HG03025 (cell line): ENCODE results near the gene CPZ.
"Not testable (repeated sequence)": the region's sequence is repeated elsewhere in the genome, so short reads cannot be mapped to it uniquely, and the experiment has no call there.

Experiments
- ATAC-seq: cut with Tn5 transposase; IDR thresholded peaks from one replicate; pipeline ENCODE4 v1.9.1; 2021; ENCODE audit warnings: mild to moderate bottlenecking, moderate library complexity; ENCODE audit not compliant: unreplicated experiment, low FRiP score

Gene CPZ

GRCh38 chr4:8556341-8557150 is 36.0 kb upstream of the CPZ start:
- ATAC-seq = no peak

DNA sequence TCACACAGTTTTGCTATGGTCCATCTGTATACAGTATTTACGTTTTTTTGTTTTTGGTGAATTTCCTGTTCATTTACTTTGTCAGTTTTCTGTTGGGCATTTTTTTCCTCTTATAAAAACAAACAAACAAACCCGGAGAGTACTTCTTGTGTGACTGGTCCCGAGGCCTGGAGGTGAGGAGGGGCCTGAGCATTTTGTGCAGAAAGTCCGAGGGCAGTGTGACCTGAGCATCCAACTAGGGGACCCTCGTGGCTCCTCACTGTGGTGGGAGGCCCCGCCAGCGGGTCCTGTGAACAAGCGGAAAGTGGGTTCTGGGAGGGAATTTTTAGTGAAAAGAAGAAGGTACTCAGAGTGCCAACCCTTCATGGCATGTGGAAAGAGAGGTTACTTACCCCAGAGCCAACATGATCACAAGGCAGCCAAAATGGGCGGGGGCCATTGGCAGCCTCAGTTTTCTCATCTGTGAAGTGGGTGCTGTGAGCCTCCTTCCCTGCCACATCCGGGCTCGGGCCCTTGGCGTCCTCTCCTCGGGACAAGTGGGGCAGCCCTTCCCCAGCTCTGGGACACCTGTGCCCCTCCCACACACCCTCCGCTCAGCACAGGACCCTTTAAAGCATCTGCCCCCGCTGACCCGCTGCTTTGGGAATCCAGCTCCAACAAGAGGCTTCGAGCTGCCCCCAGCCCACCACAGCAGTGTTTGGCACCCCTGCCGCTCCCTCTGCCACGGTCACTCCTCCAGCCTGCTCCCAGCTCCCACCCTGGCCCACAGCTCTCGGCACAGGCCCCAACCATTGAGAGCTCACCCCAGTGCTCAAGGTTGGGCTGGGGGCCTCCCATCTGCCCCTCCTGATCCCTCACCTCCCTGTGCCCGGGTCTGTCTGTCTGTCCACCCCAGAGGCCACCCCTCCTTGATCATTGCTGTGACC is 35.2 kb upstream of the CPZ start:
- no peak for ATAC-seq

DNA sequence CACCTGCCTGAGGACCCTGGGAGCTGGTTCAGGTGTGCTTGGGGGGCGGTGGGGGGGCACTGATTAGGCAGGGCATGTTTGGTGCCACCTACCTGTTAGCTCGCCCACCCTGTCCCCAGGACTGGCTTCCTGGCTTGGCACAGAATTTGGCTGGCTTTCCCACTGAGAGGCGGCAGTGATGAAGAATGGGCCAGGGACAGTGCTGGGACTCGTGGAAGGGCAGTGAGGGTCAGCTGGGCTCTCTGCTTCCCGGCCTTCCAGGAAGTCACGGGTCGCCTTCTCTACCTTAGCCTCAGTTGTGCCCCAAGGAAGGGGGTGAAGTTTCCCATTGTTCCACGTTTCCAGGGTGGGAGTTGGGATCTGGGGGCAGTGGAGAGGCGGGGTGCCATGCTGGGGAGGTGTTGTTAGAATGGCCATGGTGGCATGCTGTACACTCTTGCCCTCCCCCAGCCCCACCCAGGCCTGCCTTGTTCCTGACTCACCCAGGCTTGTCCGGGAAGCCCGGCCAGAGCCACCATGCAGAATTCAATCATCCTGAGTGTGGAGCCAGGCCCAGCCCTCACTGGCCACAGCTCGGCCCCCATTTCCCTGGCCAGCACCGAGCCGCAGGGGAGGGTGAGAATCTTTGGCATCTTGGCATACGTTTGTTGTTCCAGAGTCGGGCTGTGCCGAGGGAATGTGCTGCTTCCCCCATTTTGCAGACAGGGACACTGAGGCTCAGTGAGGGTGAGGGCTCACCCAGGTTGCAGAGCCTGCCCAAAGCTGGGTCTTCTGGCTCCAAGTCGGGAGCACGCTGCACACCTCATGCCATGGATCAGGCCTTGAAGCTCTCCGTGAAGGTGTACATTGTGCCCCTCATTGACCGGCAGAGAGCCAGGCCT is 34.2 kb upstream of the CPZ start:
- ATAC-seq = no peak

DNA sequence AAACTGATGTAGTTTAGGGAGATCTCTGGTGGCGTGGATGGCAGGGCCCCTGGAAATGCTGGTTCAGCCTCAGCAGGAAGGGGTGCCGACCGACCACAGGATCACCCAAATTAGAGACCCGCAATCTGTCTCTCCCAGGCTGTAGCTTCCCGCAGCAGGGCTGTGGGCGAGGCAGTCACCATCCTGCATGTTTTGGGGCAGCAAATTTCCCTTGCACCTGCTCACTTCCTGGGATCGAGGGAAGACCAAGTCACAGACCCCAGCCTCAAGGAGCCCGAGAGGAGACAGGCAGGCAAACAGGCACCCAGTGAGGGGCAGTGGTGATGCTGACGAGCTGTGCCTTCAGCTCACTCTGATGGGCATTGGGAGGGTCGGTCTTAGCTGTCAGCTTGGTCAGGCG is 33.6 kb upstream of the CPZ start:
- no peak for ATAC-seq

- no peak for ATAC-seq
These were observed 32.9 kb upstream of the CPZ start for GRCh38 chr4:8559524-8560264.

- ATAC-seq = no peak
These were observed 32.1 kb upstream of the CPZ start for GRCh38 chr4:8560265-8561047.

DNA sequence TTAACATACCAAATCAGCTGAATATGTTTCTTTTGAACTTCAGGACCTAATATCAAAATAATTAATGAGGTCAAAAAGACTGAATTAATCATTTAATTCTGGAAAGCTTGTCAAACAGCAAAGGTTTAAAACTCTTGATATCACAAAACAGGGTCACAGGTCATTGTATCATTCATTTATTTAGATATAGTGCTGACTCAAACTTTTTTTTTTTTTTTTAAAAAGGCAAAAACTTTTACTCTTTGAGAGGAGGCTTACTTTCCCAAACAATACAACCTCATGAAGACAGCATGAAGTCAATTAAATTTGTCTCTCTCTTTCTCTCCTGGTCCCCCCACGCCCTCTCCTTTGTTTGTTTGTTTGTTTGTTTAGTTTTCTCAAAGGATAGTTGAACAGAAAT is 28.0 kb upstream of the CPZ start:
- ATAC-seq = no peak

DNA sequence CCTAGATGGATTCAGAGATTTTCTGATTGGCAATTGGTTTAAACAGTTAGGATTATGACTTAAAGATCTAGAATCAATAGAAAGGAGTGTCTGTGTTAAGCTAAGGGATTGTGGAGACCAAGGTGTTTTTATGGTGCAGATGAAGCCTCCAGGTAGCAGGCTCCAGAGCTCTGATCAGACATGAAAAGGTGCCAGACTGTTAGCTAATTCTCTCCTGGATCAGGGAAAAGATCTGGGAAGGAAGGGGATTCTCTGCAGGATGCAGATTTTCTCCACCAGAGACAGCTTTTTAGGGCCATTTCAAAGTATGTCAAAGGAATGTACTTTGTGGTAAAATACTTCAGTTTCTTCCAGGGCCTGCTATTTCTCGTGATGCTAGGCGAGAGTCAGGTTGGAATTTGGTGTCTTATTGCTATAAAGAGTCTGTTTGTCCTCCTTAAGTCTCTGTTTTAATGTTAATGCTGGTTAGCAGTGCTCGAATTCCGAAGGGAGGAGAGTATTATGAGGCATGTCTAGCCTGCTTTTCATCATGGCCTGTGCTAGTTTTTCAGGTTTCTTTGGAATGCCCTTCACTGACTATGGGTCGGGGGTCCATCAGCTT is 24.4 kb upstream of the CPZ start:
- no peak for ATAC-seq

GRCh38 chr4:8570201-8570600 is 22.4 kb upstream of the CPZ start:
- no peak for ATAC-seq

- ATAC-seq = no peak
These were observed 20.6 kb upstream of the CPZ start for GRCh38 chr4:8571702-8572685.

GRCh38 chr4:8573266-8573665 is 19.3 kb upstream of the CPZ start:
- ATAC-seq = no peak

GRCh38 chr4:8574796-8575370 is 17.7 kb upstream of the CPZ start:
- ATAC-seq = no peak

- no peak for ATAC-seq
These were observed 17.1 kb upstream of the CPZ start for GRCh38 chr4:8575457-8575856.

DNA sequence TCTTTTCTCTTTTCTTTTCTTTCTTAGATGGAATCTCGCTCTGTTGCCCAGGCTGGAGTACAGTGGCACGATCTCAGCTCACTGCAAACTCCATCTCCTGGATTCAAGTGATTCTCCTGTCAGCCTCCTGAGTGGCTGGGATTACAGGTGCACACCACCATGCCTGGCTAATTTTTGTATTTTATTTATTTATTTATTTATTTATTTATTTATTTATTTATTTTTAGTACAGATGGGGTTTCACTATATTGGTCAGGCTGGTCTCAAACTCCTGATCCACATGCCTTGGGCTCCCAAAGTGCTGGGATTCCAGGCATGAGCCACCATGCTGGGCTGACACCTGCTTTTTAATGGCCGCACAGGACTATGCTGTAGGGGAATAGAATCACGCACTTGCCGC is 16.0 kb upstream of the CPZ start:
- not testable (repeated sequence) for ATAC-seq

GRCh38 chr4:8577046-8577445 is 15.5 kb upstream of the CPZ start:
- no peak for ATAC-seq

- ATAC-seq = no peak
These were observed 14.6 kb upstream of the CPZ start for GRCh38 chr4:8577972-8578371.

DNA sequence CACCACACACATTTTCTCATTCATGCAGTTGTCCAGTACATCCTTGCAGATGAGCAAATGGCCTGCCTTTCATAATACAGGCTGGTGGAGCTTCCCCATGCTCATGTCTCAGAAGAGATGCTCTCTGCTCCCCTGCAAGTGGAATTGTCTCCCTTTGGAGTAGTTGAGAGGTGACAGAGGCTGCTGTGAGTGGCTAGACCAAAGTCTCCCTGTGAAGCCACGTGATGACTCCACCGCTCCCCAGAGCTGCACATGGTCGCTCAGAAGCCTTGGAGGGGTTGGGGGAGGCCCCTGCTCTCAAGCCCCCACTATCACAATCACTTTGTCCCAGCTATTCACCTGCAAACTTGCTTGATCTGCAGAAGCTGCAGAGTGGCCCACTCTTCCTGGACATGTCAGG is 13.8 kb upstream of the CPZ start:
- no peak for ATAC-seq
